HG02759 (cell line): ENCODE data around the gene LIN7C.
"Not testable (repeated sequence)": the region's sequence is repeated elsewhere in the genome, so short reads cannot be mapped to it uniquely, and the experiment has no call there.

Experiments
- ATAC-seq: cut with Tn5 transposase; IDR thresholded peaks from one replicate; pipeline ENCODE4 v1.9.1; 2021; ENCODE audit warnings: mild to moderate bottlenecking, moderate library complexity; ENCODE audit not compliant: unreplicated experiment

The LIN7C gene

GRCh38 chr11:27452147-27452546, 54.4 kb downstream of the LIN7C start:
- ATAC-seq: no peak

- no peak for ATAC-seq
Observed at GRCh38 chr11:27451244-27451965, 55.2 kb downstream of the LIN7C start.

GRCh38 chr11:27448184-27448540, 58.4 kb downstream of the LIN7C start:
- ATAC-seq: not testable (repeated sequence)

GRCh38 chr11:27447288-27448183, 59.0 kb downstream of the LIN7C start:
- no peak for ATAC-seq

- ATAC-seq: no peak
Observed at GRCh38 chr11:27445625-27446024, 60.9 kb downstream of the LIN7C start.

- no peak for ATAC-seq
Observed at GRCh38 chr11:27444801-27445215, 61.8 kb downstream of the LIN7C start.
